Liver (tissue), 9 donors: ENCODE data around the gene DUSP14. TPM values are rescaled to one million over a fixed set of nuclear protein-coding genes. Genes with fewer than 3 reads are reported as not detected.

ENCODE experiments used
- DNase-seq: peaks from one replicate; pipeline ENCODE4 v3.0.0-alpha.2; 2017; ENCODE audit warnings: low spot score
- H3K27ac ChIP-seq, 2 donors: one replicate each; pipeline ENCODE4 v1.7.0; 2013; ENCODE audit warnings: inconsistent platforms in 2 of 2, low read length in 2 of 2, control low read depth in 1 of 2, low read depth in 1 of 2, mild to moderate bottlenecking in 1 of 2
- H3K27me3 ChIP-seq, 4 donors: one replicate each; pipeline versions ENCODE4 v1.6.1 to v1.7.0; 2013; ENCODE audit warnings: low read length in 3 of 4, inconsistent platforms in 1 of 4, mild to moderate bottlenecking in 1 of 4, moderate library complexity in 1 of 4; ENCODE audit not compliant: control insufficient read depth in 4 of 4, insufficient read depth in 4 of 4
- H3K36me3 ChIP-seq, 4 donors: one replicate each; pipeline versions ENCODE4 v1.6.1 to v1.7.0; 2013; ENCODE audit warnings: low read length in 3 of 4, mild to moderate bottlenecking in 3 of 4, low read depth in 1 of 4, moderate library complexity in 1 of 4; ENCODE audit not compliant: control insufficient read depth in 4 of 4, insufficient read depth in 3 of 4
- H3K4me1 ChIP-seq, 4 donors: one replicate each; pipeline versions ENCODE4 v1.6.1 to v1.7.0; 2013; ENCODE audit warnings: low read length in 3 of 4, mild to moderate bottlenecking in 3 of 4, moderate library complexity in 1 of 4; ENCODE audit not compliant: control insufficient read depth in 4 of 4, insufficient read depth in 4 of 4
- H3K4me3 ChIP-seq, 3 donors: one replicate each; pipeline versions ENCODE4 v1.6.1 to v1.7.0; 2013; ENCODE audit warnings: low read length in 3 of 3, control low read depth in 1 of 3, low read depth in 1 of 3, mild to moderate bottlenecking in 1 of 3
- H3K9ac ChIP-seq, 2 donors: one replicate each; pipeline ENCODE4 v1.7.0; 2013; ENCODE audit warnings: low read length in 2 of 2, mild to moderate bottlenecking in 2 of 2, moderate library complexity in 2 of 2, control low read depth in 1 of 2, low read depth in 1 of 2
- H3K9me3 ChIP-seq, 4 donors: one replicate each; pipeline versions ENCODE4 v1.6.1 to v1.7.0; 2013; ENCODE audit warnings: low read length in 3 of 4; ENCODE audit not compliant: control insufficient read depth in 4 of 4
- GABPA ChIP-seq, 2 donors: IDR thresholded peaks in 1 of 2; conservative IDR thresholded peaks in 1 of 2; 2 replicates each; pipeline ENCODE4 v1.6.1; 2016; ENCODE audit warnings: antibody characterized with exemption in 2 of 2, mild to moderate bottlenecking in 1 of 2, moderate library complexity in 1 of 2
- HNF4A ChIP-seq, 2 donors: conservative IDR thresholded peaks; 2 replicates each; pipeline ENCODE4 v1.6.1; 2016; ENCODE audit warnings: antibody characterized with exemption in 2 of 2, mild to moderate bottlenecking in 2 of 2
- RAD21 ChIP-seq, 2 donors: IDR thresholded peaks; 2 replicates each; pipeline ENCODE4 v1.6.1; 2016; ENCODE audit warnings: antibody characterized with exemption in 2 of 2, mild to moderate bottlenecking in 2 of 2
- TAF1 ChIP-seq: conservative IDR thresholded peaks from 2 replicates; pipeline ENCODE4 v1.6.1; 2016; ENCODE audit warnings: antibody characterized with exemption, mild to moderate bottlenecking
- YY1 ChIP-seq: IDR thresholded peaks from 2 replicates; pipeline ENCODE4 v1.6.1; 2016; ENCODE audit warnings: antibody characterized with exemption, mild to moderate bottlenecking
- WGBS: extraction: QIAGEN DNeasy Blood & Tissue Kit; methylation state at CpG from one replicate; pipeline ENCODE4 v1.1.7; 2013; 5-methylcytosine and 5-hydroxymethylcytosine counted together
- polyA plus RNA-seq, 2 donors: library from polyadenylated mRNA; stranded (reverse) in 1 of 2; unstranded in 1 of 2; fragments of 200-250 nt in 1 of 2; fragments of >200 nt in 1 of 2; fragmentation: Nextera tagmentation in 1 of 2; extraction: Ambion mirVana in 1 of 2; gene quantifications; one replicate each; pipeline versions ENCODE4 v1.2.1 to v1.2.3, GENCODE V29; 2013 to 2015
- total RNA-seq, 2 donors: library from RNA; depleted of rRNA; stranded (reverse); fragments of >200 nt; gene quantifications; one replicate each; pipeline ENCODE4 v1.2.3, GENCODE V29; 2014
- TF ChIP-seq, protein P1 (sequence below): IDR thresholded peaks from 2 replicates; pipeline ENCODE4 v1.6.1; 2016; ENCODE audit warnings: antibody characterized with exemption, mild to moderate bottlenecking
- TF ChIP-seq, protein P2 (sequence below): IDR thresholded peaks from 2 replicates; pipeline ENCODE4 v1.6.1; 2016; ENCODE audit warnings: antibody characterized with exemption
- donor health status: healthy.
- donor health status: healthy.
- donor health status: healthy.
- donor health status: healthy.
- donor health status: healthy.

DUSP14 gene
- total and polyA plus RNA-seq, 4 donors, result 6.3 to 15.7 (median 13.8) TPM

- no peaks in the 10 kb centered on the region for H3K4me1 ChIP-seq
- H3K9ac ChIP-seq, result no peak overlapping the region
- no peak for DNase-seq
- H3K9me3 ChIP-seq, result no peaks in the 10 kb centered on the region
- WGBS, result 96% methylated on average over 5 of the region's 5 CpGs
- H3K27me3 ChIP-seq, result no peaks in the 10 kb centered on the region
- H3K27ac ChIP-seq, result no peak overlapping the region
- TF ChIP-seq YY1, result no peak
- no peak for TF ChIP-seq RAD21 (IDR thresholded peaks at IDR 0.05)
- no peak for TF ChIP-seq HNF4A (conservative IDR thresholded peaks at IDR 0.05)
- TF ChIP-seq, protein P1, sequence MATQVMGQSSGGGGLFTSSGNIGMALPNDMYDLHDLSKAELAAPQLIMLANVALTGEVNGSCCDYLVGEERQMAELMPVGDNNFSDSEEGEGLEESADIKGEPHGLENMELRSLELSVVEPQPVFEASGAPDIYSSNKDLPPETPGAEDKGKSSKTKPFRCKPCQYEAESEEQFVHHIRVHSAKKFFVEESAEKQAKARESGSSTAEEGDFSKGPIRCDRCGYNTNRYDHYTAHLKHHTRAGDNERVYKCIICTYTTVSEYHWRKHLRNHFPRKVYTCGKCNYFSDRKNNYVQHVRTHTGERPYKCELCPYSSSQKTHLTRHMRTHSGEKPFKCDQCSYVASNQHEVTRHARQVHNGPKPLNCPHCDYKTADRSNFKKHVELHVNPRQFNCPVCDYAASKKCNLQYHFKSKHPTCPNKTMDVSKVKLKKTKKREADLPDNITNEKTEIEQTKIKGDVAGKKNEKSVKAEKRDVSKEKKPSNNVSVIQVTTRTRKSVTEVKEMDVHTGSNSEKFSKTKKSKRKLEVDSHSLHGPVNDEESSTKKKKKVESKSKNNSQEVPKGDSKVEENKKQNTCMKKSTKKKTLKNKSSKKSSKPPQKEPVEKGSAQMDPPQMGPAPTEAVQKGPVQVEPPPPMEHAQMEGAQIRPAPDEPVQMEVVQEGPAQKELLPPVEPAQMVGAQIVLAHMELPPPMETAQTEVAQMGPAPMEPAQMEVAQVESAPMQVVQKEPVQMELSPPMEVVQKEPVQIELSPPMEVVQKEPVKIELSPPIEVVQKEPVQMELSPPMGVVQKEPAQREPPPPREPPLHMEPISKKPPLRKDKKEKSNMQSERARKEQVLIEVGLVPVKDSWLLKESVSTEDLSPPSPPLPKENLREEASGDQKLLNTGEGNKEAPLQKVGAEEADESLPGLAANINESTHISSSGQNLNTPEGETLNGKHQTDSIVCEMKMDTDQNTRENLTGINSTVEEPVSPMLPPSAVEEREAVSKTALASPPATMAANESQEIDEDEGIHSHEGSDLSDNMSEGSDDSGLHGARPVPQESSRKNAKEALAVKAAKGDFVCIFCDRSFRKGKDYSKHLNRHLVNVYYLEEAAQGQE, result no peak
- no peak for TF ChIP-seq TAF1
- no peak for TF ChIP-seq GABPA (IDR thresholded peaks at IDR 0.05 in 1 of 2, conservative IDR thresholded peaks at IDR 0.05 in 1 of 2)
- TF ChIP-seq, protein P2, sequence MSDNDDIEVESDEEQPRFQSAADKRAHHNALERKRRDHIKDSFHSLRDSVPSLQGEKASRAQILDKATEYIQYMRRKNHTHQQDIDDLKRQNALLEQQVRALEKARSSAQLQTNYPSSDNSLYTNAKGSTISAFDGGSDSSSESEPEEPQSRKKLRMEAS, result no peak
- no peak overlapping the region for H3K4me3 ChIP-seq
- H3K36me3 ChIP-seq, result peaks cover 6 to 56% (median 40%) of the 10 kb centered on the region in 4 donors
These were observed 72.5 kb downstream of the DUSP14 start for GRCh38 chr17:37562016-37562745.

Other genes starting within 250 kb of the DUSP14 start
- gene C17orf78, start 113.9 kb upstream of the DUSP14 start, total RNA-seq, result not detected
- not detected for gene C17orf78, start 113.9 kb upstream of the DUSP14 start, polyA plus RNA-seq
- 10 to 100 TPM; 46.0 to 49.5 TPM for gene ACACA, start 83.1 kb upstream of the DUSP14 start, total RNA-seq
- 10 to 100 TPM; 14.8 to 16.4 TPM for gene ACACA, start 83.1 kb upstream of the DUSP14 start, polyA plus RNA-seq
- gene TADA2A, start 83.0 kb upstream of the DUSP14 start, total RNA-seq, result 10 to 100 TPM; 10.7 to 13.4 TPM
- 1 to 10 TPM; 2.8 to 5.7 TPM for gene TADA2A, start 83.0 kb upstream of the DUSP14 start, polyA plus RNA-seq
- gene SYNRG, start 119.5 kb downstream of the DUSP14 start, total RNA-seq, result 10 to 100 TPM; 17.8 to 20.5 TPM
- 10 to 100 TPM in 1 of 2 donors, 1 to 10 TPM in 1; 6.5 to 13.9 TPM for gene SYNRG, start 119.5 kb downstream of the DUSP14 start, polyA plus RNA-seq
- gene DDX52, start 153.6 kb downstream of the DUSP14 start, total RNA-seq, result 10 to 100 TPM; 13.9 to 14.1 TPM
- 1 to 10 TPM; 4.6 to 9.4 TPM for gene DDX52, start 153.6 kb downstream of the DUSP14 start, polyA plus RNA-seq